Activated T-helper 1 cell treated with anti-CD3 and anti-CD28 coated beads, Interleukin-12 subunit alpha, Interleukin-12 subunit beta, Interleukin-2, Interleukin-4 antibody, amounts not matched to agents 30 ng/mL and 10 ng/mL and 1 ng/mL, durations not matched to agents 14 hours and 24 hours and 36 hours (primary cell): Measurements from ENCODE around the gene IKZF1. TPM values are rescaled to one million over a fixed set of nuclear protein-coding genes. Genes with fewer than 3 reads are reported as not detected.

Experiments
- DNase-seq: peaks from one replicate; pipeline ENCODE4 v3.0.0; 2021; ENCODE audit warnings: low spot score
- H3K27ac Mint-ChIP-seq: one replicate; pipeline ENCODE4 v1.8.0; 2021; ENCODE audit warnings: mild to moderate bottlenecking, mixed read lengths
- H3K27me3 Mint-ChIP-seq: one replicate; pipeline ENCODE4 v1.8.0; 2022; ENCODE audit warnings: mild to moderate bottlenecking, moderate library complexity, mixed read lengths; ENCODE audit not compliant: insufficient read depth
- H3K36me3 Mint-ChIP-seq: one replicate; pipeline ENCODE4 v1.8.0; 2021; ENCODE audit warnings: low read depth, mixed read lengths
- H3K4me1 Mint-ChIP-seq: one replicate; pipeline ENCODE4 v1.8.0; 2021; ENCODE audit warnings: low read depth, mixed read lengths
- H3K4me3 Mint-ChIP-seq: one replicate; pipeline ENCODE4 v1.8.0; 2021; ENCODE audit warnings: mild to moderate bottlenecking, moderate library complexity, mixed read lengths
- H3K9me3 Mint-ChIP-seq: one replicate; pipeline ENCODE4 v1.8.0; 2021; ENCODE audit warnings: mixed read lengths
- intact Hi-C: fragments of 100-400 bp; cut with micrococcal nuclease; formaldehyde crosslinking; loops from one replicate; pipeline ENCODE4 v1.15.1; 2024
- total RNA-seq: library from RNA; stranded (reverse); gene quantifications from 2 replicates; pipeline ENCODE4 v1.2.3, GENCODE V29; 2022

IKZF1 gene
- total RNA-seq = 324 and 329 TPM in 2 replicates

DNA sequence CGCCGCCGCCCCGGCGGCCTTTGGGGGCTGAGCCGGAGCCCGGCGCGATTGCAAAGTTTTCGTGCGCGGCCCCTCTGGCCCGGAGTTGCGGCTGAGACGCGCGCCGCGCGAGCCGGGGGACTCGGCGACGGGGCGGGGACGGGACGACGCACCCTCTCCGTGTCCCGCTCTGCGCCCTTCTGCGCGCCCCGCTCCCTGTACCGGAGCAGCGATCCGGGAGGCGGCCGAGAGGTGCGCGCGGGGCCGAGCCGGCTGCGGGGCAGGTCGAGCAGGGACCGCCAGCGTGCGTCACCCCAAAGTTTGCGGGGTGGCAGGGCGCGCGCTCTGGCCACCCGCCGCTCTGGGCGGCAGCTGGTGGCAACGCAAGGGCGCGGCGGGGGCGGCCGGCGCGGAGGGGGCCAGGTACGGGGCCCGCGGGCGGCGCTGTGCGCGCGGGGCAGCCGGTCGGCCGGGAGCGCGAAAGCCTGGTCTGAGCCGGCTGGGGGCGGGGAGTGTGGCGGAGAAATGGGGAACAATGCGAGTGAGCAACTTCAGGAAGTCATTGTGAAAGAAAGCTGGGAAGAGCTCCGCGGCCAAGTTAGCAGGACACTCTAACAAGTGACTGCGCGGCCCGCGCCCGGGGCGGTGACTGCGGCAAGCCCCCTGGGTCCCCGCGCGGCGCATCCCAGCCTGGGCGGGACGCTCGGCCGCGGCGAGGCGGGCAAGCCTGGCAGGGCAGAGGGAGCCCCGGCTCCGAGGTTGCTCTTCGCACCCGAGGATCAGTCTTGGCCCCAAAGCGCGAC is at the start of gene IKZF1:
TSS of gene IKZF1 (plus strand) at position 588 of the 782 bp plus-strand sequence. CDS start 14,346 bp downstream, outside the sequence.
- H3K27me3 Mint-ChIP-seq = peaks cover 2% of the 10 kb centered on the region
- H3K4me3 Mint-ChIP-seq = peak within 1 kb of the TSS; percentile 99
- peaks cover 40% of the 10 kb centered on the region for H3K36me3 Mint-ChIP-seq
- H3K9me3 Mint-ChIP-seq = no peaks in the 10 kb centered on the region
- peaks cover 56% of the 10 kb centered on the region for H3K4me1 Mint-ChIP-seq
- no peak for DNase-seq
- intact Hi-C loops = no loop called here
- peak within 1 kb of the TSS; percentile 98 for H3K27ac Mint-ChIP-seq

DNA sequence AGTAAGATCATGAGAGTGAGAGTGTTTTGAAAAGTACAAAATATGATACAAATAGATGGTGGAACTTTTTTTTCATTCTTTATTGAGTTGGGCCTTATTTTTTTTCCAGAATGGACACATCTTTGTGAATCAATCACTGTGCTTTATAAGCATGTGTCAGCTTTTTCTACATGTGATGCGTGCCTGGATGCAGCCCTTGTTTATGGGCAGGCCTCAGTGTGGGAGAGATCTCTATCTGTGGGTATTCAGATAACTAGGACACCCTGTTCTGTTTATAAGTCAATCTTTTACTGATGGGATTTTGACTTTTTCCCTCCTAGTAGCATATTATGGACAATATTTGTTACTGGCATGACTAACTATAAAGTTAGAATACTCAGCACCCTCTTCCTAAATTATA is 42.9 kb upstream of the IKZF1 start:
- Mint-ChIP-seq H3K9me3 (peaks cover 4% of the 10 kb centered on the region), H3K4me1 (peaks cover 73% of the 10 kb centered on the region), H3K27ac (peak overlapping the region; percentile 98), H3K4me3 (peak overlapping the region; percentile 70), H3K36me3 (peaks cover 10% of the 10 kb centered on the region), H3K27me3 (no peaks in the 10 kb centered on the region)
- no peak for DNase-seq
- intact Hi-C loops = loop anchor here (2.0 to 10.0 kb wide), 2 partner anchors 15 to 863 kb away; no protein-coding TSS in a partner anchor

GRCh38 chr7:50262446-50262845 is 42.1 kb upstream of the IKZF1 start:
- H3K4me1 Mint-ChIP-seq = peaks cover 82% of the 10 kb centered on the region
- H3K27me3 Mint-ChIP-seq = no peaks in the 10 kb centered on the region
- H3K36me3 Mint-ChIP-seq = peaks cover 10% of the 10 kb centered on the region
- intact Hi-C loops = loop anchor here (10.0 kb wide), 1 partner anchor 862 kb away; no protein-coding TSS in a partner anchor
- H3K27ac Mint-ChIP-seq = peak overlapping the region; percentile 98
- peaks cover 4% of the 10 kb centered on the region for H3K9me3 Mint-ChIP-seq
- peak overlapping the region; percentile 70 for H3K4me3 Mint-ChIP-seq
- no peak for DNase-seq

DNA sequence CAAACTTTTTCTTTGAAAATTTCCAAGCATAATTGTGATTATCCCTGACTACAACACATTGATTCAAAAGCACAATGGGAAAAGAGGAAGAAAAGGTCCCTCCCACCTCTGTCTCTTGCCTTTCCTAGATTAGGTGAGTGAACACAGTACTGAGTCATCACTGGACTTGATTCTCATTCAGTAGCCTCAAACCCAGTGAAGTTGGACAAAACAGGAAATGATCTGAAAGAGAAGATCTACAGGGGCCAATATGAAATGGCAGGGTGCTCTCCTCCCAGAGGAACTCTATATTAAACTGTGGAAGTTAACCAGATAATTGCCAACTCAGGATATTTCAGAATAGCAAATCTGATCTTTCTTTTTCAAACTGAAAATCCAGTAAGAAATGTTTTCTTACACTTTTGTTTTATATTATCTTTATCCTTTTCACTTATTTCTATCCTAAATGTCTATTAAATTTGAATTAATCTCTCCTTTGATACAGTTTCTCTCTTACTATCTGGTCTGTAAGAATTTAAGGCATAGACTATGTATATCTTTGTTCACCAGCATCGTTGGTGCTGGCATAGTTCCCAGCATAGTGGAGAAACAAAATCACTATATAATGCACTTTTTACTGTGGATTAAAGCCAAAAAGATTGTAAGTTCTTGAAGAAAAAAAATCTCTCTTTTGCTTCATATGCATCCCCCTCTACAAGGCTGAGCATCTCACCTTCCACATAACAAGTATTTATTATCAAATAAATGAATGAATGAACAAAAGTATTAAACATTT is 41.4 kb upstream of the IKZF1 start:
- Mint-ChIP-seq H3K27ac (peak overlapping the region; percentile 98), H3K36me3 (peaks cover 10% of the 10 kb centered on the region), H3K9me3 (peaks cover 4% of the 10 kb centered on the region), H3K4me3 (peak overlapping the region; percentile 70), H3K27me3 (no peaks in the 10 kb centered on the region), H3K4me1 (peaks cover 88% of the 10 kb centered on the region)
- DNase-seq = no peak
- intact Hi-C loops = loop anchor here (10.0 kb wide), 1 partner anchor 862 kb away; no protein-coding TSS in a partner anchor

GRCh38 chr7:50264908-50265307 is 39.6 kb upstream of the IKZF1 start:
- peaks cover 99% of the 10 kb centered on the region for H3K4me1 Mint-ChIP-seq
- peak overlapping the region; percentile 66 for H3K4me3 Mint-ChIP-seq
- no peaks in the 10 kb centered on the region for H3K27me3 Mint-ChIP-seq
- H3K27ac Mint-ChIP-seq = peak overlapping the region; percentile 98
- H3K9me3 Mint-ChIP-seq = peaks cover 4% of the 10 kb centered on the region
- DNase-seq = peak; percentile 52
- H3K36me3 Mint-ChIP-seq = peaks cover 6% of the 10 kb centered on the region
- intact Hi-C loops = loop anchor here (1.0 to 10.0 kb wide), 4 partner anchors 56 to 860 kb away; no protein-coding TSS in a partner anchor

GRCh38 chr7:50265968-50266634 is 38.4 kb upstream of the IKZF1 start:
- no peak for DNase-seq
- peaks cover 96% of the 10 kb centered on the region for H3K4me1 Mint-ChIP-seq
- intact Hi-C loops = loop anchor here (1.0 to 10.0 kb wide), 4 partner anchors 57 to 859 kb away; no protein-coding TSS in a partner anchor
- peaks cover 7% of the 10 kb centered on the region for H3K9me3 Mint-ChIP-seq
- H3K27ac Mint-ChIP-seq = peak overlapping the region; percentile 98
- H3K4me3 Mint-ChIP-seq = peak overlapping the region; percentile 70
- H3K27me3 Mint-ChIP-seq = no peaks in the 10 kb centered on the region
- H3K36me3 Mint-ChIP-seq = peaks cover 8% of the 10 kb centered on the region

GRCh38 chr7:50266635-50267386 is 37.7 kb upstream of the IKZF1 start:
- peaks cover 7% of the 10 kb centered on the region for H3K9me3 Mint-ChIP-seq
- intact Hi-C loops = loop anchor here (1.0 to 10.0 kb wide), 15 partner anchors 14 to 858 kb away; no protein-coding TSS in a partner anchor
- peak overlapping the region; percentile 98 for H3K27ac Mint-ChIP-seq
- peak; percentile 82 for DNase-seq
- H3K27me3 Mint-ChIP-seq = no peaks in the 10 kb centered on the region
- peaks cover 5% of the 10 kb centered on the region for H3K36me3 Mint-ChIP-seq
- peaks cover 89% of the 10 kb centered on the region for H3K4me1 Mint-ChIP-seq
- H3K4me3 Mint-ChIP-seq = peak overlapping the region; percentile 70

DNA sequence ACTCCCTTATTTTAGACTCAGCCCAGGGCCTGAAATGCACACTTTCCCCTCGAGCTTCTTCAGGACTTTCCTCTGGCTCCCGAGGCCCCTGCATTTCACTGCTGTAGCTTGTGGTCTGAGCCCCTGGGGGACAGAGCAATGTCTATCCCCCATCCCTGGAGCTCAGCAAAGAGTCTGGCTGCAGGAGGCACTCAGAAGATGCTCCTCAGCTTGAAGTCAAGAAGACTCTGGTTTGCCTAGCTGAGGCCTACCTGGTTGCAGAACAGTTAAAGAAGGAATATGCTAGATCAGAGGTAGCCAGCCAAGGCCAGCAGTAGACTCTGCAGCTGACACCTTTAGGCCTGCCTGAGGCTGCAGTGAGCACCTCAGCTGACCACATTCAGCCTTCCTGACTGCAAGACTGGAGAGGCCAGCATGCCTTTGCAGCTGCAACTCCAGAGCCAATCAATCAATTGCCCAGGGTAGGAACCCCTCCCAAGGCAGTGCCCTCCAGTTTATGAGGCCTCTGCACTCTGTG is 36.9 kb upstream of the IKZF1 start:
- Mint-ChIP-seq H3K36me3 (peaks cover 5% of the 10 kb centered on the region), H3K9me3 (peaks cover 7% of the 10 kb centered on the region), H3K4me1 (peaks cover 85% of the 10 kb centered on the region), H3K27me3 (no peaks in the 10 kb centered on the region), H3K27ac (peak overlapping the region; percentile 98), H3K4me3 (peak overlapping the region; percentile 70)
- intact Hi-C loops = loop anchor here (1.0 to 10.0 kb wide), 15 partner anchors 14 to 857 kb away; no protein-coding TSS in a partner anchor
- no peak for DNase-seq

DNA sequence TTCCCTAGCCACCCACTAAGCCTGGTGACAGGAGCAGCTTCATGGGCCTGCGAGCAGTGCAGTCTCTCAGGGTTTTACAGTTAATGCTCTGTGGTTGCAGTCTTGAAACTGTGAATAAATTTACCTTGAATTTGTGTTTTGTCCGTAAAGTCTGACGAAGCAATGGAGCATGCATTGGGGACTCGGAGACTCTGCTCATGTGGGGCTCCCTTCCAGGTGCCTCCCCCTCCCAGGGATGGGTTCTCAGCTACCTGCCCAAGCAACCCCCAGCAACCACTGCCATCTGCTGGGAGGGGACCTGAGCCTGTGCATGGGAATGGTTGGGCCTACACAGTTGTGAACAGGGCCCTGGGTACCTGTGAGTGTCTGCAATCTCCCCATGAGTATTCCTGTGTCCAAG is 36.3 kb upstream of the IKZF1 start:
- peak overlapping the region; percentile 70 for H3K4me3 Mint-ChIP-seq
- H3K27me3 Mint-ChIP-seq = no peaks in the 10 kb centered on the region
- peaks cover 7% of the 10 kb centered on the region for H3K36me3 Mint-ChIP-seq
- no peak for DNase-seq
- intact Hi-C loops = loop anchor here (5.0 to 10.0 kb wide), 2 partner anchors 394 to 857 kb away; no protein-coding TSS in a partner anchor
- H3K9me3 Mint-ChIP-seq = peaks cover 3% of the 10 kb centered on the region
- peaks cover 85% of the 10 kb centered on the region for H3K4me1 Mint-ChIP-seq
- H3K27ac Mint-ChIP-seq = peak overlapping the region; percentile 98

DNA sequence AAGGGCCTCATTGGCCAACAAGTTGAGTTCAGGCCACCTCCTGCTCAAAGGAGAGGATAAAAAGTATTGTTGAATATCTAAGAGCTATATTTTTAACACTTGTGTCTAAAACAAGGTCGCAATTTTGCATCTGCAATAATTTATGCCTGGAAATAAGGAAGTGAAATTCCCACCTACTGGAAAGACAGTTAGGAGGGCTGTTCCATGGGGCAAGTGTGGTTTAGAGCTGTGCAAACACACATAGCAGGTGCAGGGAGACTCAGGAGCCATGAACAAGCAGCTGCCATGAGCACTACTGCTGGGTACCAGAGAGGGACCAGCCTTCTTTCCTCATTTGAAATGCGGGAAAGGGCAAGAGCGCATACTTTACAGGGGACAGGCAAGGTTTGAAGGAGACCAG is 35.5 kb upstream of the IKZF1 start:
- Mint-ChIP-seq H3K4me3 (no peak overlapping the region), H3K9me3 (peaks cover 3% of the 10 kb centered on the region)

GRCh38 chr7:50270531-50271018 is 33.9 kb upstream of the IKZF1 start:
- intact Hi-C loops = no loop called here
- Mint-ChIP-seq H3K4me1 (peaks cover 81% of the 10 kb centered on the region), H3K36me3 (peaks cover 8% of the 10 kb centered on the region), H3K9me3 (peaks cover 3% of the 10 kb centered on the region), H3K27me3 (no peaks in the 10 kb centered on the region), H3K4me3 (no peak overlapping the region), H3K27ac (peak overlapping the region; percentile 21)
- DNase-seq = no peak

More for the DNA sequence above, 35.5 kb upstream of the IKZF1 start:
- H3K4me1 Mint-ChIP-seq = peaks cover 85% of the 10 kb centered on the region
- peaks cover 8% of the 10 kb centered on the region for H3K36me3 Mint-ChIP-seq
- no peak for DNase-seq
- intact Hi-C loops = loop anchor here (5.0 to 10.0 kb wide), 2 partner anchors 393 to 856 kb away; no protein-coding TSS in a partner anchor
- H3K27me3 Mint-ChIP-seq = no peaks in the 10 kb centered on the region
- H3K27ac Mint-ChIP-seq = peak overlapping the region; percentile 98
